Measurements from ENCODE around the gene PRPF19.
A peak's percentile ranks its signal among the peaks of the same experiment; 100 is the strongest.

PRPF19 gene

DNA sequence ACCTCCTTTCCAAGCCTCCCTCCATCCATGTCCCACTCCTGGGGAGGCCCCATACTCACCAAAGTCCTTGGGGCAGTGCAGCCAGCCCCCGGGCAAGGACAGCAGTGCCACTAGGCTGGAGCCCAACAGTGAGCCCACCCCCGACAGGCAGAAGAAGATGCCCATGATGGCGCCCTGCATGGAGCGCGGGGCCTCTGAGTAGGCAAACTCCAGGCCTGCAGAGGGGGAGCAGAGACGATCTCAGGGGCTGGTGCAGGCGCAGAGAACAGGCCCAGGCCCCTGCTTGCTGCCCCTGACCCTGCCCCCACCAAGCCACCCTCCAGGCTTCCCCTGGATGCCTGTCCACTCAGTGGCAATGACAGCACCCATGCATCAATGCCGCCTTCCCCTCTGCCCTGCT is 31.4 kb upstream of the PRPF19 start:
- no peak for DNase-seq (ENCODE audit: low spot score)

DNA sequence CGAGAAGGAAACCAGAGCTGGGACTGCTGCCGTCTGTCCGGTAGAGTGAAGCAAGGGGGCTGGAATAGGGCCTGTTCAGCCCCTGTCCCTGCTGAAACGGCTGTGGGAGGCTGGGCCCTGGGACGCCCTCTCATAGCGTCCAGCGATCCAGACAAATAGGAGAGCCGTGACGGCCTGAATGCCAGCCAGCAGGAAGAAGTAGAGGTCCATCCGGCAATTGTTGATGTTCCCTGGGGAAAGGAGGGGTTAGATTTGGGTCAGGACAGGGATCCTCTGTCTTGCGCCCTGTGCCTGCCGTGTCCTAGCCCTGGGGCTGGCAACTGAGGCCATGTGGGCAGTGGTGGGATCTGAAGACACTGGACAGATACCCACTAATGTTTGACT is 30.8 kb upstream of the PRPF19 start:
- DNase-seq (ENCODE audit: low spot score), result no peak

GRCh38 chr11:60936467-60937143 is 30.2 kb upstream of the PRPF19 start:
- DNase-seq (ENCODE audit: low spot score), result no peak

DNA sequence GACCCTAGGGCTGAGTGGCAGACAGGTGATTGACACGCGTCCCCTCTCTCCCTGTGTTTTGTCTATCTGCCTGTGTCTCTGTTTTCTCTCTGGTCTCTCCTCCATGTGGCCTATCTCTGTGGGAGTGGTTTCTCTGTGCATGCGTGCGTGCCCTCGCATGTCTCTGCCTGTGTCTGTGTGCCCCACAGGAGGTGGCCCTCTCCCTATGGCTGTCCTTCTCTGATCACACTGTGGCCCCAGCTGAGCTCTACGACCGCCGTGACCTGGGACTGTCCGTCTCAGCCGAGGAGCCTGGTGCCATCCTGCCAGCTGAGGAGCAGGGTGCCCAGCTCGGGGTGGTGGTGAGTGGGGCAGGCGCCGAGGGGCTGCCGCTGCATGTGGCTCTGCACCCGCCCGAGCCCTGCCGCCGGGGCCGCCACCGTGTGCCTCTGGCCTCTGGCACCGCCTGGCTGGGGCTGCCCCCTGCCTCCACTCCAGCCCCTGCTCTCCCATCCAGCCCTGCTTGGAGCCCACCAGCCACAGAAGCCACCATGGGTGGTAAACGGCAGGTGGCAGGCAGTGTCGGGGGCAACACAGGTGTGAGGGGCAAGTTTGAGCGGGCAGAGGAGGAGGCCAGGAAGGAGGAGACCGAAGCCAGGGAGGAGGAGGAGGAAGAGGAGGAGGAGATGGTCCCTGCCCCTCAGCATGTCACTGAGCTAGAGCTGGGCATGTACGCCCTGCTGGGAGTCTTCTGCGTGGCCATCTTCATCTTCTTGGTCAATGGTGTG is 29.5 kb upstream of the PRPF19 start:
- no peak for DNase-seq (ENCODE audit: low spot score)

- DNase-seq (ENCODE audit: low spot score), result no peak
These were observed 28.6 kb upstream of the PRPF19 start for GRCh38 chr11:60934790-60935605.

DNA sequence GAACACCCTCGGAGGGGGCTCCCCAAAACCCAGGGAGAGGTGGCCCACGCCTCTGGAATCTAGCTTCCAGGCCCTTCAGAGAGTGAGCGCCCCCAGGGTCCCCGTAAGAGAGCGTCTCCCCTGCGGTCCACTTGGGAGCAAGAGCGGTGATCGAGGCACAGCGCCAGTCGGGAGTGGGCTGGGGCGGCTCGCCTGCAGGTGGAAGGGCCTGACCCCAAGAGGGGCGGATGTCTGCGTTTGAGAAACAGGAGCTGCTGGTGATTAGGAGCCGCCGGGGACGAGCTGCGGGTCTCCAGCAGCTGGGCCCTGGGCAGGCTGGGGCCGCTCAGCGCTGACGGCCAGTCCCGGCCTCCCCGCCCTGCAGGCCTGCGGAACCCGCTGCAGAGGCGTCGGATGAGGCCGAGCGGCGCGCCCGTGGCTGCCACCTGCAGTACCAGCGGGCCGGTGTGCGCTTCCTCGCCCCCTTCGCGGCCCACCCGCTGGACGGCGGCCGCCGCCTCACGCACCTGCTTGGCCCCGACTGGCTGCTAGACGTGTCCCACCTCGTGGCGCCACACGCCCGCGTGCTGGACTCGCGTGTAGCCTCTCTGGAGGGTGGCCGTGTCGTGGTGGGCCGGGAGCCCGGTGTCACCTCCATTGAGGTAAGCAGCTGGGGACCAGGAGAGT is 27.9 kb upstream of the PRPF19 start:
- no peak for DNase-seq (ENCODE audit: low spot score)

DNA sequence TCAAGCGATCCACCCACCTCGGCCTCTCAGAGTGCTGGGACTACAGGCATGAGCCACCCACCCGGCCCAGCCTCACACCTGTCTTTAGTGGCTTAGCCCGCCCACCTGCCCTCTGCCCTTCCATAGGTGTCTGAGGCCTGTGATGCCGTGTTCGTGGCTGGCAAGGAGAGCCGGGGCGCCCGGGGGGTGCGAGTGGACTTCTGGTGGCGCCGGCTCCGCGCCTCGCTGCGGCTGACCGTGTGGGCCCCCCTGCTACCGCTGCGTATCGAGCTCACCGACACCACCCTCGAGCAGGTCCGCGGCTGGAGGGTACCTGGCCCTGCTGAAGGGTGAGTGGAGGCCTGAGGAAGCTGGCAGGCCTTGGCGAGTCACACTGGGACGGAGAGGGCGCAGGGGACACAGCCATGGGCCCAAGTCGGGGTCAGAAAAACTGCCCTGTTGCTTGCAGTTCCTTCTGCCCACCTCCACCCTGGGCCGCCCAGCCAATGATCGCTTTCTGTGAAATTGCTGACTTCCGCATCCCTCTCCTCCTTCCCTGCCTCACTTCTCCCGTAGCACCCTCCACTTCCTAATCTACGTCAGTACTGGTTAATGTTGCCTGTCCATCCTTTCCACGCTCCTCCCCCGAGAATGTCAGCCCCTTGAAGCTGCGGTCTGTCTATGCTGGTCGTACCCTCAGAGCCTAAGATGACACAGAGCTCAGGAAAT is 27.2 kb upstream of the PRPF19 start:
- no peak for DNase-seq (ENCODE audit: low spot score)

DNA sequence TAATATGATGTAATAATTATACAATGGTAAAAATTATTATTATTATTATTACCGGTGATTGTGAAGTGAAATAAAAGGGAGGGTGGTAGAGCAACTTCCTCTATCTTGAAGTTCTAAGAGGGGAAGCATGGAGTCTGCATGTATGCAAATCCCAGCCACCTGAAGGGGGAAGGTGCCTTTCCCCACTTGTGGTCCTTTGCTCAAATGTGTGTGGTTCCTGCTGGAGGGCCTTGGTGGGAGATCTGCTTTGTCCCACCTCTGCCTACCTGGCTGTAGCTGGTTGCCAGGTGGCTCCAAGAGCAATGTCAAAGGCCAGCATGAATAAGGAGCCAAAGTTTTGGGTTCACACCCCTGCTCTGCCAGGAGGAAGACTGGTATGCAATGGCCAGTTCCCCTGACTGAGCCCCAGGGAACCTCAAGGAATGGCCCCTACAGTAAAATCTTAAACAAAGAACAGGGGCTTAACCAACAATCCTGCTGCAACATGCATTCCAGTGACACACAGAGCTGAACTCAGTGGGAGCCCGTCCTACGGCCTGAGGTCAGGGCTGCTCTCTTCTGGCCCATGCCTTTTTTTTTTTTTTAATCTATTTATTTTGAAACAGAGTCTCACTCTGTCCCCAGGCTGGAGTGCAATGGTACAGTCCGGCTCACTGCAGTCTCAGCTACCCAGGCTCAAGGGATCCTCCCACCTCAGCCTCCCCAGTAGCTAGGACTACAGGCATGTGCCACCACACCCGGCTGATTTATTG is 26.4 kb upstream of the PRPF19 start:
- DNase-seq (ENCODE audit: low spot score), result no peak

DNA sequence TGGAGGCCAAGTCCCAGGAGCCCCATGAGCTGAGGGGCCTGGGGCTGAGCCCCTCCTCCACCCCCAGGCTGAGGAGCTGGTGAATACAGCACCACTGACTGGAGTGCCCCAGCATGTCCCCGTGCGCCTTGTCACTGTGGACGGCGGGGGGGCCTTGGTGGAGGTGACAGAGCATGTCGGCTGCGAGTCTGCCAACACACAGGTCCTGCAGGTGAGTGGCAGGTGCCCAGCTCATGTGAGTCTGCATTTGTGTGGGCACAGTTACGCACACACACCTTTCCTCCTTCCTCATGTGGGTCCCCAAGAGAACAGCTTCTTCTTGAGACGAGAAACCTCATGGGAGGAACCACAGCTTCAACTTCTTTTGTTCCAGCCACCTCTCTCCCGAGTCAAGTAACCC is 25.5 kb upstream of the PRPF19 start:
- no peak for DNase-seq (ENCODE audit: low spot score)

DNA sequence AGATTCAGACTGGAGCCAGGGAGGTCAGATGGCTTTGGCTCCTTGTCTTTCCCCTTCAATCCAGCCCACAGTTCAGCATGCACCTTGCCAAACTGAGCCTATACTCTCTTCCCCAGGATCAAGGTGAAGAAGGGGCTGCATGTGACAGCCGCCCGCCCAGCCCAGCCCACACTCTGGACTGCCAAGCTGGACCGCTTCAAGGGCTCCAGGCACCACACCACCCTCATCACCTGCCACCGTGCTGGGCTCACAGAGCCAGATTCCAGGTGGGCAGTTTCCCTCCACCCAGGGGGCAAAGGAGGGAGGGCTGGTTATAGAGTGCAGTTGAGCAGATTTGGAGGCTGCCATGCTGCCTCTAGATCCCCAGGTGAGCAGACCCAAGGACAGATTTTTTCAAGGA is 24.0 kb upstream of the PRPF19 start:
- no peak for DNase-seq (ENCODE audit: low spot score)

DNA sequence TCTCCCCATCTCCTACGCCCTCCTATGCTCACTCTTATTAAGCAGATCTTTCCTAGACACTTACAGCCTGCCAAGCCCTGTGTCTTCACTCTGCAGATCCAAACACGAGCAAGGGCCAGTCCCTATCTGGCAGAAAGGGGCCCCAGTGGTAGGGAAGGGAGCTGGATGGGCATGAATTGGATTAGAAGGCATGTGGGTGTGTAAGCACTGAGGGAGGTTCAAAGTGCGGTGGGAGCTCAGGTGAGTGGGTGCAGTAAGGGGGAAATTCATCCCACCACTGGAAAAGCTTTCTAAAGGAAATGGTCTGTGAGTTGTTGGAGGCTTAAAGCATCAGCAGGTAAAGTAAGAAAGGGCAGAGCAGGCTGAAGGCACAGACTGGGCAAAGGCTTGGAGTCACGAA is 23.4 kb upstream of the PRPF19 start:
- no peak for DNase-seq (ENCODE audit: low spot score)

- no peak for DNase-seq (ENCODE audit: low spot score)
These were observed 22.2 kb upstream of the PRPF19 start for GRCh38 chr11:60928563-60929001.

DNA sequence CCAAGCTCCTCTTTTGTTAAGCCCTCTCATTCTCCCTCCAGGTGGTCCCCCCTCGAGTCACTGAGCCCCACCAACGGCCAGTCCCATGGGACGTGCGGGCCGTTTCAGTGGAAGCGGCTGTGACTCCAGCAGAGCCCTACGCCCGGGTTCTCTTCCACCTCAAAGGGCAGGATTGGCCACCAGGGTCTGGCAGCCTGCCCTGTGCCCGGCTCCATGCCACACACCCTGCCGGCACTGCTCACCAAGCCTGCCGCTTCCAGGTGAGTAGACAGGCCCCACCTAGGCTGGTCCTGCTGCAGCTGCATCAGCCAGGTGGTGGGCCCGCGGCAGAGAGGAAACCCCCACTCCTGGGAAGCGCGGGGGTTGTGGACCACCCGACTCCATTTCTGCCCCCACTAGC is 21.2 kb upstream of the PRPF19 start:
- DNase-seq (ENCODE audit: low spot score), result no peak

DNA sequence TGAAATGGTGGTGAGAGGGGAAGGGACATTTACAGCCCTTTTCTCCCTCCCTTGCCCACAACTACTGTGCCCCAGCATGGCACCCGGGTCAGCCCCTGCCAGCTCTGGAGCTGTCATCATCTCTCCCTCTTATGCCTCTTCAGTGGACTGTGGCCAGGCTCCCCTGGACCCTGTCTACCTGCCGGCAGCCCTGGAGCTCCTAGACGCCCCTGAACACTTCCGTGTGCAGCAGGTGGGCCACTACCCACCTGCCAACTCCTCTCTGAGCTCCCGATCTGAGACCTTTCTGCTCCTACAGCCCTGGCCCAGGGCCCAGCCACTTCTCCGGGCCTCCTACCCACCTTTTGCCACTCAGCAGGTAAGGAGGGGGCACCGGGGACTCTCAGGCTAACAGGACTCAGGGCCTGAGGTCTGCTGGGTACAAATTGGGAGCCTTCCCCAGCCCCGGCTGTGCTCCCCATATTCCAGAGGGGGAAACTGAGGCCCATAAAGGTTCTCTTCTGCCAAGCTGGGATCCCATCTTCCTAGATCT is 20.7 kb upstream of the PRPF19 start:
- no peak for DNase-seq (ENCODE audit: low spot score)

GRCh38 chr11:60926500-60926899 is 20.1 kb upstream of the PRPF19 start:
- DNase-seq (ENCODE audit: low spot score), result no peak

DNA sequence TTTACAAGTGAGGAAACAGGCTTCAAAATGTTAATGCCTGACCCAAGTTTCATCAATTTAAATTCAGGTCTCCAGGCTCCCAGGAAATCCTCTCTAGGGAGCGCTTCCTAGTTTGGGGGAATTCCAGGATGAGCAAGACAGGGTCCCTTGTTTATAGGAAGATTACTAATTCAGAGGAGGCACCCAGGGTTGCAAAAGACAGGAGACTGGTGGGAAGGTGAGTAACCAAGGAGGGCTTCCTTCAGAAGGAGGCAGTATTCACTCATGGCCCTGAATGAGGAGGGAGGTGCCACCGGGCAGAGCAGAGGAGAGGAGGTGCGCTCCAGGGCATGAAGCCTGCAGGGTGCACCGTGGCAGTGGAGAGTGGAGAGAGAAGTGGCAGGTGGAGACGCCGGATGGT is 19.5 kb upstream of the PRPF19 start:
- DNase-seq (ENCODE audit: low spot score), result no peak

- peak; percentile 64 for DNase-seq (ENCODE audit: low spot score)
These were observed 18.8 kb upstream of the PRPF19 start for GRCh38 chr11:60924906-60925853.

DNA sequence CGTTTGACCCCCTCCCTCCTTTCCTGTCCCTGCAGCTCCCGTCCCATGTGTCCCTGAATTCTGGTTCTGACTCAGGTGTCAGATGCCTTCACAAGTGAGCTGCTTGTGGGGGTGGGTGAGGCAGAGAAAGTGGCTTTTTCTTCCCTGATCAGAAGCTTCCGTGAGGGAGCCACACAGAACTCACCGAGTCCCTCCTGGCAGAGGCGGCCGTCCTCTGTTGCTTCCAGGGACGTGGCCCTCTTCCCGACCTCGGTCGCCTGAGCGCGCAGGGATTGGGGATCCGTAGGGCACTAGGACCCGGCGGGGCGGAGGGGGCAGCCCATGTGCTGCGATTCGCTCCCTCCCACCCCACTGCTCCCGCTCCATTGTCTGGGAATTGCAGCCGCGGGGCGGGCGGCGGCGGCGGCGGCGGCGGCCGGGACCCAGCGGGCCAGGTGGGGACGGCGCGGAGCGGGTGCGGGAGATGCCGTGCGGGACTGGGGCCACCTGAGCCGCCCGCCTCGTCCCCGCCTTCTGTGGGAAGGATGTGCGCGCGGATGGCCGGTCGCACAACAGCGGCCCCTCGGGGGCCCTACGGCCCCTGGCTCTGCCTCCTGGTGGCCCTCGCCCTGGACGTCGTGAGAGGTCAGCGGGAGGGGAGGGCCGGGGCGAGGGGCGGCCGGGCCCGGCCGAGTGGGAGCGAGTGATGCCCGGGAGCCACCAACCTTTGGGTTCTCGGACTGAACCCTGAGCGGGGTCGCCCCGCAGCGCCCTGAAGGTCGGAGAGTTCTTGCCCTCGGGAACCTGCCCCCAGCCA is 17.9 kb upstream of the PRPF19 start, which contains the start of gene TMEM132A:
TSS of gene TMEM132A (plus strand) at position 351 of the 796 bp plus-strand sequence. CDS start at position 525, 174 bp downstream.
- peak; percentile 93 for DNase-seq (ENCODE audit: low spot score)

DNA sequence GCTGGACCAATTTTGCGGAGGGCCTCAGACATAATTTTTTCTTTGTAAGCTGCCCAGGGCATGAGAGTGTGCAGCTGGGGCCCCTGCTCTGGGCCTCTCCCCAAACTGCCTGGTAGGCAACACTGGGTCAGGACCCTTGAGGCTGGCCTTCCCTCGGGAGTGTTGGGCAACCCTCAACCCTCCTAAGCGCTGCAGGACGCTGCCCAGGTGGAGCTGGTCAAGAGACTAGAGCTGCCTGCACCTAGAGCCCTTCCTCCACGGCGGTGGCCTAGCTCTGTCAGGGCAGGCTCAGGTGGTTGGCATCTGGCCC is 17.4 kb upstream of the PRPF19 start:
- DNase-seq (ENCODE audit: low spot score), result no peak

All from D341Med (cell line).